Measurements from ENCODE around the gene SLC22A15.
"Not testable (repeated sequence)": the region's sequence is repeated elsewhere in the genome, so short reads cannot be mapped to it uniquely, and the experiment has no call there.

The SLC22A15 gene

GRCh38 chr1:116031302-116031835, 55.1 kb downstream of the SLC22A15 start:
- DNase-seq (ENCODE audit: low spot score) = no peak

GRCh38 chr1:116033322-116033721, 57.0 kb downstream of the SLC22A15 start:
- DNase-seq (ENCODE audit: low spot score) = no peak

GRCh38 chr1:116036255-116036654, 59.9 kb downstream of the SLC22A15 start:
- DNase-seq (ENCODE audit: low spot score) = no peak

GRCh38 chr1:116038679-116039078, 62.4 kb downstream of the SLC22A15 start:
- DNase-seq (ENCODE audit: low spot score) = no peak

GRCh38 chr1:116044071-116044470, 67.8 kb downstream of the SLC22A15 start:
- no peak for DNase-seq (ENCODE audit: low spot score)

GRCh38 chr1:116046933-116047332, 70.6 kb downstream of the SLC22A15 start:
- not testable (repeated sequence) for DNase-seq (ENCODE audit: low spot score)

- DNase-seq (ENCODE audit: low spot score) = not testable (repeated sequence)
These were observed 75.6 kb downstream of the SLC22A15 start for GRCh38 chr1:116051896-116052295.

- DNase-seq (ENCODE audit: low spot score) = no peak
These were observed 85.9 kb downstream of the SLC22A15 start for GRCh38 chr1:116062201-116062600.

- no peak for DNase-seq (ENCODE audit: low spot score)
These were observed 88.3 kb downstream of the SLC22A15 start for GRCh38 chr1:116064616-116065015.

- no peak for DNase-seq (ENCODE audit: low spot score)
These were observed 90.7 kb downstream of the SLC22A15 start for GRCh38 chr1:116066868-116067565.

- DNase-seq (ENCODE audit: low spot score) = no peak
These were observed 91.2 kb downstream of the SLC22A15 start for GRCh38 chr1:116067566-116067890.

GRCh38 chr1:116075575-116075974, 99.3 kb downstream of the SLC22A15 start:
- no peak for DNase-seq (ENCODE audit: low spot score)

- DNase-seq (ENCODE audit: low spot score) = no peak
These were observed 99.7 kb downstream of the SLC22A15 start for GRCh38 chr1:116075990-116076389.

- no peak for DNase-seq (ENCODE audit: low spot score)
These were observed 100.5 kb downstream of the SLC22A15 start for GRCh38 chr1:116076831-116077230.

GRCh38 chr1:116078699-116079223, 102.4 kb downstream of the SLC22A15 start:
- DNase-seq (ENCODE audit: low spot score) = no peak

- no peak for DNase-seq (ENCODE audit: low spot score)
These were observed 111.3 kb downstream of the SLC22A15 start for GRCh38 chr1:116087628-116088027.

- DNase-seq (ENCODE audit: low spot score) = no peak
These were observed 113.6 kb downstream of the SLC22A15 start for GRCh38 chr1:116089870-116090269.

- DNase-seq (ENCODE audit: low spot score) = no peak
These were observed 114.8 kb downstream of the SLC22A15 start for GRCh38 chr1:116091083-116091482.

- no peak for DNase-seq (ENCODE audit: low spot score)
These were observed 116.6 kb downstream of the SLC22A15 start for GRCh38 chr1:116092752-116093489.

- no peak for DNase-seq (ENCODE audit: low spot score)
These were observed 118.7 kb downstream of the SLC22A15 start for GRCh38 chr1:116095027-116095426.

- DNase-seq (ENCODE audit: low spot score) = no peak
These were observed 119.8 kb downstream of the SLC22A15 start for GRCh38 chr1:116096013-116096618.

- DNase-seq (ENCODE audit: low spot score) = no peak
These were observed 121.3 kb downstream of the SLC22A15 start for GRCh38 chr1:116097626-116098025.

GRCh38 chr1:116099379-116099778, 123.1 kb downstream of the SLC22A15 start:
- no peak for DNase-seq (ENCODE audit: low spot score)
